HCT116 (cell line): Measurements from ENCODE around the gene OR6J1. TPM values are rescaled to one million over a fixed set of nuclear protein-coding genes. Genes with fewer than 3 reads are reported as not detected.

Experiments used
- ATAC-seq: fragments of 200-7000 bp; cut with Tn5 transposase; 2 replicates; pipeline ENCODE4 v1.9.1; 2020; ENCODE audit warnings: mild to moderate bottlenecking, moderate library complexity
- BruUV-seq: library from RNA; stranded (reverse); fragments of 400-500 nt; replicated peaks from 2 replicates; lab custom pipeline; 2021; lab: Mats Ljungman, UMichigan
- CTCF ChIA-PET: fragments of 300-600 bp; sonication (Branson Sonifier 250); formaldehyde crosslinking; loops from one replicate; lab custom pipeline; 2021; ENCODE audit warnings: antibody characterized with exemption; lab: Charles Lee
- POLR2A ChIA-PET: fragments of 300-600, 350-600 bp; sonication (Branson Sonifier 250); formaldehyde crosslinking; loops from one replicate; lab custom pipeline; 2021; ENCODE audit warnings: antibody characterized with exemption; lab: Charles Lee
- RAD21 ChIA-PET, 2 experiments: fragments of 300-600 bp; sonication (Branson Sonifier 250); formaldehyde crosslinking; loops; one replicate each; lab custom pipeline; 2023; ENCODE audit warnings: low total read pairs in 2 of 2; ENCODE audit not compliant: uncharacterized antibody in 2 of 2, unreplicated experiment in 2 of 2, low non-redundant PET in 1 of 2; lab: Charles Lee
- DNase-seq: peaks from one replicate; pipeline ENCODE4 v3.0.0-alpha.2; 2010; ENCODE audit warnings: low read depth, low spot score
- H2AFZ ChIP-seq: fragments of 200-600 bp; shearing (Covaris generic), sonication (generic); 2 replicates; pipeline ENCODE4 v1.6.1; 2017; ENCODE audit warnings: low read depth, mixed run types, mixed read lengths, antibody characterized with exemption, low read length; ENCODE audit not compliant: poor library complexity, severe bottlenecking
- H3K27ac ChIP-seq: 2 replicates; pipeline ENCODE4 v1.5.1; 2012; ENCODE audit warnings: low read depth, low read length
- H3K27me3 ChIP-seq: fragments of 200-600 bp; sonication (generic); 2 replicates; pipeline ENCODE4 v1.6.1; 2016; ENCODE audit warnings: mixed run types, low read length, mixed read lengths; ENCODE audit not compliant: insufficient read depth
- H3K36me3 ChIP-seq, 2 experiments: fragments of 200-500 bp in 1 of 2; fragments of 200-600 bp in 1 of 2; sonication (Bioruptor generic) in 1 of 2; sonication (generic) in 1 of 2; 2 replicates each; pipeline versions ENCODE4 v1.5.1 to v1.6.1; 2014 to 2016; ENCODE audit warnings: low read length in 2 of 2, inconsistent platforms in 1 of 2, mixed read lengths in 1 of 2, mixed run types in 1 of 2; ENCODE audit not compliant: insufficient read depth in 2 of 2, control insufficient read depth in 1 of 2
- H3K4me1 ChIP-seq, 2 experiments: fragments of 200-600 bp in 1 of 2; sonication (generic) in 1 of 2; 2 replicates each; pipeline versions ENCODE4 v1.5.1 to v1.6.1; 2012 to 2017; ENCODE audit warnings: low read length in 2 of 2, inconsistent platforms in 1 of 2, mild to moderate bottlenecking in 1 of 2, mixed read lengths in 1 of 2, mixed run types in 1 of 2, moderate library complexity in 1 of 2; ENCODE audit not compliant: insufficient read depth in 2 of 2, control insufficient read depth in 1 of 2
- H3K4me2 ChIP-seq: fragments of 200-600 bp; sonication (generic); 2 replicates; pipeline ENCODE4 v1.6.1; 2017; ENCODE audit warnings: mixed run types, low read length, mixed read lengths
- H3K4me3 ChIP-seq, 2 experiments: fragments of 200-600 bp in 1 of 2; sonication (generic) in 1 of 2; replicated peaks in 1 of 2; 2 replicates each; pipeline ENCODE4 v1.5.1; 2011 to 2016; ENCODE audit warnings: low read length in 2 of 2, control low read depth in 1 of 2, low read depth in 1 of 2, mild to moderate bottlenecking in 1 of 2, mixed read lengths in 1 of 2, mixed run types in 1 of 2
- H3K79me2 ChIP-seq: fragments of 200-600 bp; sonication (generic); 2 replicates; pipeline ENCODE4 v1.6.1; 2017; ENCODE audit warnings: mild to moderate bottlenecking, mixed run types, low read length, moderate library complexity, mixed read lengths; ENCODE audit not compliant: insufficient read depth
- H3K9ac ChIP-seq: fragments of 200-600 bp; sonication (generic); 2 replicates; pipeline ENCODE4 v1.6.1; 2016; ENCODE audit warnings: low read length, mixed read lengths
- H3K9me2 ChIP-seq: fragments of 200-600 bp; sonication (generic), shearing (Covaris generic); 2 replicates; pipeline ENCODE4 v1.6.1; 2017; ENCODE audit warnings: mixed run types, mild to moderate bottlenecking, moderate library complexity; ENCODE audit not compliant: insufficient read depth
- H3K9me3 ChIP-seq, 2 experiments: fragments of 200-500 bp in 1 of 2; fragments of 200-600 bp in 1 of 2; sonication (Bioruptor generic) in 1 of 2; sonication (generic) in 1 of 2; 2 replicates each; pipeline ENCODE4 v1.6.1; 2014 to 2017; ENCODE audit warnings: low read length in 2 of 2, mixed read lengths in 2 of 2, inconsistent platforms in 1 of 2, low read depth in 1 of 2, mild to moderate bottlenecking in 1 of 2, mixed run types in 1 of 2, moderate library complexity in 1 of 2; ENCODE audit not compliant: control insufficient read depth in 1 of 2, insufficient read depth in 1 of 2
- H4K20me1 ChIP-seq: fragments of 200-600 bp; sonication (generic), shearing (Covaris generic); 2 replicates; pipeline ENCODE4 v1.6.1; 2017; ENCODE audit warnings: mixed run types, mild to moderate bottlenecking, moderate library complexity; ENCODE audit not compliant: insufficient read depth
- CBX3 ChIP-seq: IDR thresholded peaks from 2 replicates; pipeline ENCODE4 v1.6.1; 2012; ENCODE audit warnings: low read depth
- CEBPB ChIP-seq: IDR thresholded peaks from 2 replicates; pipeline ENCODE4 v1.6.1; 2012; ENCODE audit warnings: low read depth
- EGR1 ChIP-seq: IDR thresholded peaks from 2 replicates; pipeline ENCODE4 v1.6.1; 2012; ENCODE audit warnings: low read depth
- ELF1 ChIP-seq: IDR thresholded peaks from 2 replicates; pipeline ENCODE4 v1.6.1; 2012; ENCODE audit warnings: low read depth, borderline replicate concordance
- JUND ChIP-seq: IDR thresholded peaks from 2 replicates; pipeline ENCODE4 v1.6.1; 2012
- MAX ChIP-seq: IDR thresholded peaks from 2 replicates; pipeline ENCODE4 v1.6.1; 2012
- POLR2A ChIP-seq: IDR thresholded peaks from 2 replicates; pipeline ENCODE4 v1.7.0; 2011; ENCODE audit warnings: borderline replicate concordance; ENCODE audit not compliant: insufficient read depth, insufficient read length; ENCODE audit errors: extremely low read depth
- POLR2AphosphoS5 ChIP-seq: IDR thresholded peaks from 2 replicates; pipeline ENCODE4 v1.6.1; 2011; ENCODE audit warnings: mild to moderate bottlenecking, low read depth, low read length, moderate library complexity
- RAD21 ChIP-seq: IDR thresholded peaks from 2 replicates; pipeline ENCODE4 v1.6.1; 2012; ENCODE audit warnings: low read depth, mild to moderate bottlenecking
- SIN3A ChIP-seq: IDR thresholded peaks from 2 replicates; pipeline ENCODE4 v1.6.1; 2012; ENCODE audit warnings: low read depth
- SP1 ChIP-seq: IDR thresholded peaks from 2 replicates; pipeline ENCODE4 v1.6.1; 2012; ENCODE audit warnings: low read depth
- SRF ChIP-seq: IDR thresholded peaks from 2 replicates; pipeline ENCODE4 v1.6.1; 2012; ENCODE audit warnings: low read depth
- YY1 ChIP-seq: IDR thresholded peaks from 2 replicates; pipeline ENCODE4 v1.6.1; 2011; ENCODE audit warnings: low read length, low read depth, moderate library complexity, mild to moderate bottlenecking; ENCODE audit not compliant: insufficient replicate concordance; ENCODE audit errors: extremely low read depth
- ZBTB33 ChIP-seq: IDR thresholded peaks from 2 replicates; pipeline ENCODE4 v1.6.1; 2011; ENCODE audit warnings: mild to moderate bottlenecking, low read length, moderate library complexity; ENCODE audit not compliant: insufficient replicate concordance; ENCODE audit errors: extremely low read depth
- ZNF274 ChIP-seq: fragments of 200-500 bp; sonication (Bioruptor generic); IDR thresholded peaks from 2 replicates; pipeline ENCODE4 v1.6.1; 2014; ENCODE audit warnings: mild to moderate bottlenecking, low read depth, low read length, inconsistent platforms
- intact Hi-C: fragments of 100-400 bp; cut with micrococcal nuclease; formaldehyde crosslinking; loops from 2 replicates; pipeline ENCODE4 v1.10.0; 2022
- total RNA-seq: library from RNA; stranded (reverse); gene quantifications from one replicate; pipeline ENCODE4 v1.2.1, GENCODE V29; 2021; ENCODE audit not compliant: unreplicated experiment
- TF ChIP-seq, protein P1 (sequence below): IDR thresholded peaks from 2 replicates; pipeline ENCODE4 v1.6.1; 2012; ENCODE audit warnings: low read depth

Gene OR6J1
- total RNA-seq, 1 experiment from 2014 or later, result not detected

GRCh38 chr14:22623047-22623446 lies 21.1 kb downstream of the OR6J1 start:
- ChIA-PET CTCF (no interaction called here), POLR2A (no interaction called here), RAD21 (no interaction called here)
- TF ChIP-seq POLR2AphosphoS5 (no peak), ZNF274 (no peak), SRF (no peak), CEBPB (no peak), SIN3A (no peak), SP1 (no peak), ZBTB33 (no peak), POLR2A (no peak), CBX3 (no peak), EGR1 (no peak), MAX (no peak), YY1 (no peak), ELF1 (no peak), JUND (no peak), RAD21 (no peak)
- TF ChIP-seq, protein P1, sequence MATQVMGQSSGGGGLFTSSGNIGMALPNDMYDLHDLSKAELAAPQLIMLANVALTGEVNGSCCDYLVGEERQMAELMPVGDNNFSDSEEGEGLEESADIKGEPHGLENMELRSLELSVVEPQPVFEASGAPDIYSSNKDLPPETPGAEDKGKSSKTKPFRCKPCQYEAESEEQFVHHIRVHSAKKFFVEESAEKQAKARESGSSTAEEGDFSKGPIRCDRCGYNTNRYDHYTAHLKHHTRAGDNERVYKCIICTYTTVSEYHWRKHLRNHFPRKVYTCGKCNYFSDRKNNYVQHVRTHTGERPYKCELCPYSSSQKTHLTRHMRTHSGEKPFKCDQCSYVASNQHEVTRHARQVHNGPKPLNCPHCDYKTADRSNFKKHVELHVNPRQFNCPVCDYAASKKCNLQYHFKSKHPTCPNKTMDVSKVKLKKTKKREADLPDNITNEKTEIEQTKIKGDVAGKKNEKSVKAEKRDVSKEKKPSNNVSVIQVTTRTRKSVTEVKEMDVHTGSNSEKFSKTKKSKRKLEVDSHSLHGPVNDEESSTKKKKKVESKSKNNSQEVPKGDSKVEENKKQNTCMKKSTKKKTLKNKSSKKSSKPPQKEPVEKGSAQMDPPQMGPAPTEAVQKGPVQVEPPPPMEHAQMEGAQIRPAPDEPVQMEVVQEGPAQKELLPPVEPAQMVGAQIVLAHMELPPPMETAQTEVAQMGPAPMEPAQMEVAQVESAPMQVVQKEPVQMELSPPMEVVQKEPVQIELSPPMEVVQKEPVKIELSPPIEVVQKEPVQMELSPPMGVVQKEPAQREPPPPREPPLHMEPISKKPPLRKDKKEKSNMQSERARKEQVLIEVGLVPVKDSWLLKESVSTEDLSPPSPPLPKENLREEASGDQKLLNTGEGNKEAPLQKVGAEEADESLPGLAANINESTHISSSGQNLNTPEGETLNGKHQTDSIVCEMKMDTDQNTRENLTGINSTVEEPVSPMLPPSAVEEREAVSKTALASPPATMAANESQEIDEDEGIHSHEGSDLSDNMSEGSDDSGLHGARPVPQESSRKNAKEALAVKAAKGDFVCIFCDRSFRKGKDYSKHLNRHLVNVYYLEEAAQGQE, result no peak
- Histone ChIP-seq H3K4me3 (no peak overlapping the region), H3K27ac (no peak overlapping the region), H4K20me1 (no peaks in the 10 kb centered on the region), H3K9me2 (no peaks in the 10 kb centered on the region), H3K9ac (no peak overlapping the region), H3K36me3 (no peaks in the 10 kb centered on the region), H3K27me3 (no peaks in the 10 kb centered on the region), H3K4me1 (peaks cover 5 to 6% of the 10 kb centered on the region in 2 experiments; a peak in 2 of 4 replicates), H3K79me2 (no peaks in the 10 kb centered on the region), H3K9me3 (no peaks in the 10 kb centered on the region), H2AFZ (no peak overlapping the region), H3K4me2 (no peak overlapping the region)
- ATAC-seq (no peak), DNase-seq (no peak)
- intact Hi-C loops, result no loop called here
- BruUV-seq, result no TSS peak
